Activated CD4-positive, alpha-beta T cell treated with anti-CD3 and anti-CD28 coated beads, Interleukin-2, amount 50 U/mL, for 48 hours (primary cell): ENCODE measurements around the gene GLCE.
"Not testable (repeated sequence)": the region's sequence is repeated elsewhere in the genome, so short reads cannot be mapped to it uniquely, and the experiment has no call there.

Experiments
- DNase-seq, 2 experiments: peaks; one replicate each; pipeline ENCODE4 v3.0.0-alpha.2; 2020

GLCE gene

GRCh38 chr15:69302087-69302486, 141.7 kb downstream of the GLCE start:
- not testable (repeated sequence) for DNase-seq

- no peak for DNase-seq
These were observed 142.5 kb downstream of the GLCE start for GRCh38 chr15:69302929-69303328.

- DNase-seq = no peak
These were observed 143.1 kb downstream of the GLCE start for GRCh38 chr15:69303337-69304181.

- DNase-seq = no peak
These were observed 143.7 kb downstream of the GLCE start for GRCh38 chr15:69304182-69304545.

GRCh38 chr15:69305204-69305931, 144.9 kb downstream of the GLCE start:
- DNase-seq = no peak

- no peak for DNase-seq
These were observed 145.6 kb downstream of the GLCE start for GRCh38 chr15:69305933-69306568.

GRCh38 chr15:69307939-69308338, 147.5 kb downstream of the GLCE start:
- no peak for DNase-seq

GRCh38 chr15:69308949-69309348, 148.5 kb downstream of the GLCE start:
- no peak for DNase-seq

- no peak for DNase-seq
These were observed 150.9 kb downstream of the GLCE start for GRCh38 chr15:69311319-69311721.

GRCh38 chr15:69313432-69314000, 153.1 kb downstream of the GLCE start:
- DNase-seq = no peak

GRCh38 chr15:69314131-69314530, 153.7 kb downstream of the GLCE start:
- no peak for DNase-seq

GRCh38 chr15:69314736-69315135, 154.3 kb downstream of the GLCE start:
- no peak for DNase-seq

GRCh38 chr15:69315402-69316110, 155.1 kb downstream of the GLCE start:
- no peak for DNase-seq

- no peak for DNase-seq
These were observed 155.9 kb downstream of the GLCE start for GRCh38 chr15:69316291-69316690.

GRCh38 chr15:69317392-69317841, 157.0 kb downstream of the GLCE start:
- no peak for DNase-seq

GRCh38 chr15:69318033-69318432, 157.6 kb downstream of the GLCE start:
- no peak for DNase-seq

GRCh38 chr15:69319384-69320375, 159.2 kb downstream of the GLCE start:
- peak; percentile 7 to 21 for DNase-seq

GRCh38 chr15:69320977-69321554, 160.6 kb downstream of the GLCE start:
- DNase-seq = no peak
